Ovary (tissue), 3 donors: Measurements from ENCODE around the gene KLHL35.

ENCODE experiments used
- CTCF ChIP-seq, 3 donors: fragments of 450-650 bp in 2 of 3; fragments of 200-600 bp in 1 of 3; IDR thresholded peaks; one replicate each; pipeline versions ENCODE4 v1.5.1 to v1.8.0; 2016 to 2022; ENCODE audit warnings: antibody characterized with exemption in 3 of 3, mild to moderate bottlenecking in 1 of 3
- POLR2A ChIP-seq: fragments of 450-650 bp; IDR thresholded peaks from one replicate; pipeline ENCODE4 v1.6.1; 2017; ENCODE audit warnings: antibody characterized with exemption, mild to moderate bottlenecking, moderate library complexity
- donor health status: DM: no; HTN: no; CAD: no.

GRCh38 chr11:75463106-75463774 is 30.2 kb upstream of the KLHL35 start:
- TF ChIP-seq POLR2A: no peak
- TF ChIP-seq CTCF (IDR thresholded peaks at IDR 0.05): no peak
